Measurements from ENCODE around the gene SULT1A1.
"Not testable (repeated sequence)": the region's sequence is repeated elsewhere in the genome, so short reads cannot be mapped to it uniquely, and the experiment has no call there.

The SULT1A1 gene

GRCh38 chr16:28589930-28590329 lies 19.9 kb downstream of the SULT1A1 start:
- DNase-seq = no peak

- no peak for DNase-seq
Measured at GRCh38 chr16:28589069-28589468, 20.8 kb downstream of the SULT1A1 start.

GRCh38 chr16:28587386-28587785 lies 22.5 kb downstream of the SULT1A1 start:
- DNase-seq = no peak

- DNase-seq = no peak
Measured at GRCh38 chr16:28586466-28586865, 23.4 kb downstream of the SULT1A1 start.

- DNase-seq = no peak
Measured at GRCh38 chr16:28585674-28586073, 24.2 kb downstream of the SULT1A1 start.

- no peak for DNase-seq
Measured at GRCh38 chr16:28580726-28581315, 29.0 kb downstream of the SULT1A1 start.

- DNase-seq = no peak
Measured at GRCh38 chr16:28575446-28576109, 34.3 kb downstream of the SULT1A1 start.

- no peak for DNase-seq
Measured at GRCh38 chr16:28574925-28575324, 34.9 kb downstream of the SULT1A1 start.

GRCh38 chr16:28573738-28574718 lies 35.8 kb downstream of the SULT1A1 start:
- no peak for DNase-seq

GRCh38 chr16:28572696-28573510 lies 36.9 kb downstream of the SULT1A1 start:
- no peak for DNase-seq

GRCh38 chr16:28569968-28570752 lies 39.7 kb downstream of the SULT1A1 start:
- DNase-seq = no peak

GRCh38 chr16:28569021-28569420 lies 40.8 kb downstream of the SULT1A1 start:
- no peak for DNase-seq

GRCh38 chr16:28567292-28567691 lies 42.6 kb downstream of the SULT1A1 start:
- DNase-seq = no peak

- not testable (repeated sequence) for DNase-seq
Measured at GRCh38 chr16:28566233-28566925, 43.5 kb downstream of the SULT1A1 start.

- no peak for DNase-seq
Measured at GRCh38 chr16:28563218-28563617, 46.6 kb downstream of the SULT1A1 start.

GRCh38 chr16:28562199-28562598 lies 47.6 kb downstream of the SULT1A1 start:
- DNase-seq = no peak

GRCh38 chr16:28561557-28562187 lies 48.2 kb downstream of the SULT1A1 start:
- no peak for DNase-seq

- DNase-seq = no peak
Measured at GRCh38 chr16:28558456-28558855, 51.4 kb downstream of the SULT1A1 start.

GRCh38 chr16:28556914-28557320 lies 52.9 kb downstream of the SULT1A1 start:
- DNase-seq = no peak

- DNase-seq = no peak
Measured at GRCh38 chr16:28555561-28555960, 54.3 kb downstream of the SULT1A1 start.
